ENCODE results near the gene NPIPB12.
"Not testable (repeated sequence)": the region's sequence is repeated elsewhere in the genome, so short reads cannot be mapped to it uniquely, and the experiment has no call there.

The NPIPB12 gene

DNA sequence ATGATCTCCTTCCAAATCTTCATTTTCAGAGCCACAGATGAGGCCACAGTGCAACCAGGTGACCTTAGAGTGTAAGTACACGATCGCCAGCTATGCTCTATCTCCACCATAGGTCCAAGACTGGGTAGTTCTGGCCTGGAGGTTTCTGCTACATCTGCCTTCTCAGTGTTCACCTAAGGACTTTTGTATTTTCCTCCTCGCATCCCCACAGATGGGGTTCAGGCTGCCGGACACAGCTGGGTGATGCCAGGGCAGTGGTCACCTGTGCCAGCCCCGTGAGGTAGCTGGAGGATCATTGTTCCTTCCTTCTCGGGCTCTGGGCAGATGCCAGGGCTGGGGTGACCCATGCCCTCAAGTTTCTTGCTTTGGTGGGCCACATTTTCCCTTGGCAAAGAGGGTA lies at the start of gene NPIPB12:
Gene NPIPB12 (minus strand): TSS at position 101 of the 400 bp plus-strand sequence.
- DNase-seq (ENCODE audit: low spot score); in situ Hi-C loops (cut with MboI; ENCODE audit: low pct_unique_long_range_greater_than_20kb, low sequenced_read_pairs, unreplicated experiment): not testable (repeated sequence)

- in situ Hi-C loops (cut with MboI; ENCODE audit: low pct_unique_long_range_greater_than_20kb, low sequenced_read_pairs, unreplicated experiment); DNase-seq (ENCODE audit: low spot score): not testable (repeated sequence)
Observed at GRCh38 chr16:29521520-29521919, 15.3 kb upstream of the NPIPB12 start.

- in situ Hi-C loops (cut with MboI; ENCODE audit: low pct_unique_long_range_greater_than_20kb, low sequenced_read_pairs, unreplicated experiment); DNase-seq (ENCODE audit: low spot score): not testable (repeated sequence)
Observed at GRCh38 chr16:29482276-29482675, 23.9 kb downstream of the NPIPB12 start.

DNA sequence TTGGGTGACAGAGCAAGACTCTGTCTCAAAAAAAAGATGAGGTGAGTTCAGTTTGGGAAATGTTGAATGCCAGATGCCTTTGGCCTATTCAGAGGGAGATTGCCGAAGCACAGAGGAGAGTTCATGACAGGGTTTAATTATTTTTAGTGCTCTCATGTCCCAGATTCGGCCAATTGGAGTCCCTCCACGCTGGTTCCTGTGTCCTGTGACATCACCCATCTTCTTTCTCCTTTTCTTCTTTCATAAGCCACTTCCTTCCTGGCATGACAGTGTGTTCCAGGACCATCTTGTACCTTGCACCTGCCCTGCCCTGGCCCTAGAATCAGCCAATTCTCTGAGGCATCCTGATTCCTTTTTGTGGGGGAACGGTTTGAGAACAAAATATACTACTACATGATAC lies 34.1 kb downstream of the NPIPB12 start:
- DNase-seq (ENCODE audit: low spot score); in situ Hi-C loops (cut with MboI; ENCODE audit: low pct_unique_long_range_greater_than_20kb, low sequenced_read_pairs, unreplicated experiment): not testable (repeated sequence)

DNA sequence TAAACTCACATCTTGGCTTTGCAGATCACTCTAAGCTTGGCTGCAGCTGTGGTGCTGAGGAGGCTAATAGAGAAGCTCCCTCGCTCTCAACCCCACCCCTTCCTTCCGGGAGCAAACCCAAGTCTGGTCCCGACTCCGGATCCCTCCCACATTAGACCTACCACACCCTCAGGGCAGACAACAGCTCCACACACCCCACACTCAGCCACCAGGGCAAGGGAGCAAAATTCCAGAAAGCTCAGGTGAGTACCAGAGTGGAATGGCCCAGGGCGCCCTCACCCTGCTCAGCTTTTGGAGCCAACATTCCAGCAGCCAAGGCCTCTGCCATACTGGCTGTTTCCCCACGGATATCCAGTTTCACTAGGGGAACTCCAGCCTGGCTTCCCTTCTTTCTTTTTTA lies 36.5 kb downstream of the NPIPB12 start:
- DNase-seq (ENCODE audit: low spot score); in situ Hi-C loops (cut with MboI; ENCODE audit: low pct_unique_long_range_greater_than_20kb, low sequenced_read_pairs, unreplicated experiment): not testable (repeated sequence)

DNA sequence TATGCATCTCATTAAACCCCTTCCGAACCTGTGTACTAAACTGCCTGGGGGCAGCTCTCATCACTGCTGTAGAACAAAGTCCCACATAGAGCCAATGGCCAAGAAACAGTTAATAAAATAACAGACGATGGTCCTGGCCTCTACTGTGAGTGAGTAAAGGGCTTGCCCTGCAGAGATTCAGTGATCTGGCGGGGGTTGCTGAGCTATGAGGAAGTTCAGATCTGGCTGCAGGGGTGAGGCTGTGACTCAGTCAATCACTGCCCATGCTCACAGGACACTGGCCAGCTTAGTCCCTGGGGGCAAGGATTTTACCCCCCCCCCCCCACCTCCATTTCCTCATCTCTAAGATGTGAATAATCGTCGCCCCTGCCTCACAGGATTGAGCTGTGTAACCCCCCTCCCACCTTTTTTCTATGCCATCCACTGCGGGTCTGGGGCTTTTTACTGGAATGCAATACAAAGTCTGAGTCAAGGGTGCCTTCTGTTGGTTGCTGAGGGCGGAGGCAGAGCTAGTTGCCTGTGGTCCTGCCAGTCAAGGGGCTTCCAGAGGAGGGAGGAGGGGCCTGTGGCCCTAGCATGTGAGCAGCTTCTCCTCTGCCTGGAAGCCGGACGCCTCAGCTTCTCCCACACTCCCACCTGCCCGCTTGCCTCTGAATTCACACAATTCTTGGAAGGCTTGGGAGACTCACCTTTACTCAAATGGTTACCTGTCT lies 38.4 kb downstream of the NPIPB12 start:
- in situ Hi-C loops (cut with MboI; ENCODE audit: low pct_unique_long_range_greater_than_20kb, low sequenced_read_pairs, unreplicated experiment); DNase-seq (ENCODE audit: low spot score): not testable (repeated sequence)

DNA sequence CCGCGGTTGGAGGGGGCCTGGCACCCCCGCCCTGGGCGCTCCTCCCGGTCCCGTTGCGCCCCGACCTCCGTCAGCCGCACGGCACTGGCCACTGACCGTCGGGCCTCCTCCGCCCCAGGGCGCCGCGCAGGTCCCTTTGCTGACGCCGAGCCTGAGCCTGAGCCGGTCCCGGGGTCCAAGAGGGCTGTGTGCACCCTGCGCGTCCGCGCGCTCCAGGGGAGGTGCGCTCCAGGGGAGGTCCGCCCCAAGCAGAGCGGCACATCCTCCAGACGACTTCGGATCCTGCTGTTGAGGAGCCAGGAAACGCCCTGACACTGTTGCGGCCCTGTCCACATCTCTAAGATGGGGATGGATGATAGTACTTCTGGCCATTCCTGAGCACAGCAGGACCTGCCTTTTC lies 39.3 kb downstream of the NPIPB12 start:
- DNase-seq (ENCODE audit: low spot score); in situ Hi-C loops (cut with MboI; ENCODE audit: low pct_unique_long_range_greater_than_20kb, low sequenced_read_pairs, unreplicated experiment): not testable (repeated sequence)

DNA sequence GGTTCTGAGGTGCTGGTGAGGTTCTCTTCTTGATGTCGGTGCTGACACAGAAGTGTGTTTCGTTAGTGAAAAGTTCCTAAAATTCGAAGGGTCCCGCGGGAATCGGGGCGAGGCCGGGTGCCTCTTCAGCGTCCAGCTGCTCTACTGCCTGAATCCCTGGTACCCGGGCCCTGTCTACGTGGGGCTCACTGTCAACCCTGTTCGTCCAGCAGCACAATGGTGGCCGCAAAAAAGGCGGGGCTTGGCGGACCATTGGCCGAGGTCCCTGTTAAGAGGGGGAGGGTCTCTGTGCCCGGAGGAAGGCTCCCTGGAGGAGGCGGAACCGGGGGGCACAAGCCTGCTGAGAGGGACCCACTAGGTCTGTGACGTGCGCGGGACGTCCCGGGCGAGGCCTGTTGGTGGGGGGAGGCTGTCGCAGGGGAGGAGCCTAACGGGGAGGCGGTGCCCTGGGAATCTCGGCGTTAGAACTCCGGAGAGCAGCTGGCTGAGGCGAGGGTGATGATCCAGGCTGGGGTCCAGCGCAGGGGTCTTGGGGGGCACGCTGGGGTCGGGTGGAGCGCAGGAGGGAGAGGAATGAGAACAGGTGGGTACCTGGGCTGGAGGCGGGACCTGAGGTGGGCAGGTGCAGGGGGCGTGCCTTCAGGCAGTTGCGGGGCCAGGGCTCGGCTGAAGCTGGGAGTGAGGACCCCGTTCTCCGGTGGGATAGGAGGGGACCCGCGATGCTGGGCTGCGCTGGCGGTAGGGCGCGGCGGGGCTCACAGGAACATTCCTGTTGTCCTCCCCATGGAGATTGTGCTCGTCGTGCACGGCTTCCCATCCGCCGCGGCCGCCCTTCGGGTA lies 40.0 kb downstream of the NPIPB12 start:
- in situ Hi-C loops (cut with MboI; ENCODE audit: low pct_unique_long_range_greater_than_20kb, low sequenced_read_pairs, unreplicated experiment); DNase-seq (ENCODE audit: low spot score): not testable (repeated sequence)

DNA sequence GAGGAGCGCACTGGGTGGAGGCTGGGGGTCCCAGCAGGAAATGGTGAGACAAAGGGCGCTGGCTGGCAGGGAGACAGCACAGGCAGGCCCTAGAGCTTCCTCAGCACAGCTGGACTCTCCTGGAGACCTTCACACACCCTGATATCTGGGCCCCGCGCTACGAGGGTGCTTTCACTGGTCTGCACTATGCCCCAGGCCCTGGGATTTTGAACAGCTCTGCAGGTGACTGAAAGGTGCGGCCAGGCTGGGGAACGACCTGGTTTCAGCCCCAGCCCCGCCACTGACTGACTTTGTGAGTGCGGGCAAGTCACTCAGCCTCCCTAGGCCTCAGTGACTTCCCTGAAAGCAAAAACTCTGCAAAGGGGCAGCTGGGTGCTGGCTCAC lies 45.6 kb downstream of the NPIPB12 start:
- in situ Hi-C loops (cut with MboI; ENCODE audit: low pct_unique_long_range_greater_than_20kb, low sequenced_read_pairs, unreplicated experiment); DNase-seq (ENCODE audit: low spot score): not testable (repeated sequence)

DNA sequence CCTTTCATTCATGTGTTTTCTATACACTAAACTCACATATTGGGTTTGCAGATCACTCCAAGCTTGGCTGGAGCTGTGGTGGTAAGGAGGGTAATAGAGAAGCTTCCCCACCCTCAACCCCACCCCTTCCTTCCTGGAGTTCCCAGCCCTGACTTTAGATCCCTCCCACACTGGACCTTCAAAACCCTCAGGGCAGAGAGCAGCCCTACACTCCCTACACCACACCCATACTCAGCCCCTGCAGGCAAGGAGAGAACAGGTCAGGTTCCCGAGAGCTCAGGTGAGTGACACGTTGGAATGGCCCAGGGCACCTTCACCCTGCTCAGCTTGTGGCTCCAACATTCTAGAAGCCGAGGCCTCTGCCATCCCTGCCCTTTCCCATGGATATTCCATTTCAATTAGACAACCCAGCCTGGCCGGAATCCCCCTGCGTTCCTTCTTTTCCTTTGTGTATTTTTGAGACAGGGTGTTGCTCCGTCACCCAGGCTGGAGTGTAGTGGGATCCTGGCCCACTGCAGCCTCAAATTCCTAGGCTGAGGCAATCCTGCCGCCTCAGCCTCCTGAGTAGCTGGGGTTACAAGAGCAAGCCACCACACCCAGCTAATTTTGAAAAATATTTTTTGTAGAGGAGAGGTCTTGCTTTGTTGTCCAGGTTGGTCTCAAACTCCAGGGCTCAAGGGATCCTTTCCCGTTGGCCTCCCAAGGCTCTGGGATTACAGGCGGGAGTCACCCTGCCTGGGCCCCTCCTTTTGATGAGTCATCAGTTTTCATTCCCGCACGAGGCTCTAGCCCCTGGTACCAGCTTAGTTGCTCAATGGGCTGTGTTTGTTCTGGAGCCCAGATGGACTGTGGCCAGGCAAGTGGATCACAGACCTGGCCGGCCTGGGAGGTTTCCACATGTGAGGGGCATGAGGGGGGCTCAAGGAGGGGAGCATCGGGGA lies 46.2 kb downstream of the NPIPB12 start, which contains the start of gene SULT1A4:
Gene SULT1A4 (plus strand): TSS at position 208 of the 941 bp plus-strand sequence. CDS start 1,473 bp downstream, outside the sequence.
- DNase-seq (ENCODE audit: low spot score); in situ Hi-C loops (cut with MboI; ENCODE audit: low pct_unique_long_range_greater_than_20kb, low sequenced_read_pairs, unreplicated experiment): not testable (repeated sequence)

- DNase-seq (ENCODE audit: low spot score); in situ Hi-C loops (cut with MboI; ENCODE audit: low pct_unique_long_range_greater_than_20kb, low sequenced_read_pairs, unreplicated experiment): not testable (repeated sequence)
Observed at GRCh38 chr16:29457660-29458059, 48.5 kb downstream of the NPIPB12 start.

DNA sequence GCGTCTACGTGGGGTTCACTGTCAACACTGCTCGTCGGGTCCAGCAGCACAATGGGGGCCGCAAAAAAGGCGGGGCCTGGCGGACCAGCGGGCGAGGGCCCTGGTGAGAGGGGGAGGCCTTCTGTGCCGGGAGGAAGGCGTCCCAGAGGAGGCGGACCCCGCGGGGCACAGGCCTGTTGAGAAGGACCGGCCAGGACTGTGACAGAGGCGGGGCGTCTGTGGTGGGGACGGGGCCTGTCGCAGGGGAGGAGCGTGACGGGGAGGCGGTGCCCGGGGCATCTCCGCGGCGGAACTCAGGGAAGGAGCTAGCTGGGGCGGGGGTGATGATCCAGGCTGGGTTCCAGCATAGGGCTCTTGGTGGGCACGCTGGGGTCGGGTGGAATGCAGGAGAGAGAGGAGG lies 51.4 kb downstream of the NPIPB12 start:
- in situ Hi-C loops (cut with MboI; ENCODE audit: low pct_unique_long_range_greater_than_20kb, low sequenced_read_pairs, unreplicated experiment); DNase-seq (ENCODE audit: low spot score): not testable (repeated sequence)

DNA sequence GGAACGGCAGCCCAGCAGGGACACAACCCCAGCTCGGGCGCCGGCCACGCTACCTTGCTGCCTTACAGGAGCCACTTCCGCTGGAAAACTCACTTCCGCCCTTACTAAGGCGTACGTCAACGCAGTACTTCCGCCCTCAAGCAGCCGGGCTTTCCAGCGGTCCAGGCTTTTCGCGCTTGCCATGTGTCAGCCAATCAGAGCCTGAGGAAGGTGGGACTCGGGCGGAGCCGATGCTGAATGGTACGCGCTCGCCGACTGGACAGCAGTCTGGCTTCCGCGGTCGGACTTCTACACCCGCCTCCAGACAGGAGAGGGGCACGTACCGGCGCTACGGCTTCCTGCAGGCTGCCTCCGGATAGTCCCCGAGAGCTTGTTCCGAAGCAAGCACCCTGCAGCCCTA lies 51.9 kb downstream of the NPIPB12 start, which contains the start of the genes BOLA2 and SLX1B:
Gene BOLA2 (minus strand): TSS at position 83 of the 400 bp plus-strand sequence. CDS start 98 bp downstream, outside the sequence.
Gene SLX1B (plus strand): TSS at position 265 of the 400 bp plus-strand sequence.
- DNase-seq (ENCODE audit: low spot score); in situ Hi-C loops (cut with MboI; ENCODE audit: low pct_unique_long_range_greater_than_20kb, low sequenced_read_pairs, unreplicated experiment): not testable (repeated sequence)

- DNase-seq (ENCODE audit: low spot score); in situ Hi-C loops (cut with MboI; ENCODE audit: low pct_unique_long_range_greater_than_20kb, low sequenced_read_pairs, unreplicated experiment): not testable (repeated sequence)
Observed at GRCh38 chr16:29453754-29454153, 52.5 kb downstream of the NPIPB12 start.
